ENCODE results near the gene LCA5. TPM values are rescaled to one million over a fixed set of nuclear protein-coding genes. Genes with fewer than 3 reads are reported as not detected.

The LCA5 gene
- total and polyA plus RNA-seq, 7 donors: 0.23 to 10.7 (median 5.0) TPM

GRCh38 chr6:79506251-79506650 lies 31.0 kb downstream of the LCA5 start:
- WGBS, 2 donors: 93 to 97% methylated on average over 1 of the region's 1 CpG
- no peak overlapping the region for H3K4me3 ChIP-seq
- no peaks in the 10 kb centered on the region for H3K36me3 ChIP-seq
- no peaks in the 10 kb centered on the region for H3K27me3 ChIP-seq
- H3K27ac ChIP-seq: no peak overlapping the region
- intact Hi-C loops (cut with DNase I): no loop called here
- DNase-seq: no peak
- H3K9me3 ChIP-seq: peaks cover 0 to 3% (median 0%) of the 10 kb centered on the region in 4 donors
- TF ChIP-seq CTCF (IDR thresholded peaks at IDR 0.05) (no peak), POLR2AphosphoS5 (IDR thresholded peaks at IDR 0.05) (no peak), POLR2A (IDR thresholded peaks at IDR 0.05) (no peak), EP300 (IDR thresholded peaks at IDR 0.05) (no peak)
- H3K4me1 ChIP-seq: no peaks in the 10 kb centered on the region

GRCh38 chr6:79504372-79504771 lies 32.9 kb downstream of the LCA5 start:
- TF ChIP-seq EP300 (IDR thresholded peaks at IDR 0.05) (no peak), CTCF (IDR thresholded peaks at IDR 0.05) (no peak), POLR2A (IDR thresholded peaks at IDR 0.05) (no peak), POLR2AphosphoS5 (IDR thresholded peaks at IDR 0.05) (no peak)
- Histone ChIP-seq H3K27me3 (no peaks in the 10 kb centered on the region), H3K4me1 (no peaks in the 10 kb centered on the region), H3K9me3 (peaks cover 0 to 3% (median 0%) of the 10 kb centered on the region in 4 donors), H3K4me3 (no peak overlapping the region), H3K36me3 (no peaks in the 10 kb centered on the region), H3K27ac (no peak overlapping the region)
- intact Hi-C loops (cut with DNase I): no loop called here
- DNase-seq: no peak
- 89 to 97% methylated on average over 2 of the region's 2 CpGs for WGBS, 2 donors

GRCh38 chr6:79498842-79499241 lies 38.4 kb downstream of the LCA5 start:
- DNase-seq: no peak
- no peaks in the 10 kb centered on the region for H3K27me3 ChIP-seq
- intact Hi-C loops (cut with DNase I): no loop called here
- TF ChIP-seq EP300 (IDR thresholded peaks at IDR 0.05) (no peak), CTCF (IDR thresholded peaks at IDR 0.05) (no peak), POLR2A (IDR thresholded peaks at IDR 0.05) (no peak), POLR2AphosphoS5 (IDR thresholded peaks at IDR 0.05) (no peak)
- H3K9me3 ChIP-seq: no peaks in the 10 kb centered on the region
- no peaks in the 10 kb centered on the region for H3K36me3 ChIP-seq
- no peak overlapping the region for H3K4me3 ChIP-seq
- 65 to 73% methylated on average over 1 of the region's 1 CpG for WGBS, 2 donors
- no peak overlapping the region for H3K27ac ChIP-seq
- no peaks in the 10 kb centered on the region for H3K4me1 ChIP-seq

- Histone ChIP-seq H3K9me3 (no peaks in the 10 kb centered on the region), H3K4me3 (no peak overlapping the region), H3K36me3 (peaks cover 0 to 15% (median 0%) of the 10 kb centered on the region in 4 donors), H3K27me3 (no peaks in the 10 kb centered on the region), H3K4me1 (no peaks in the 10 kb centered on the region), H3K27ac (no peak overlapping the region)
- intact Hi-C loops (cut with DNase I): no loop called here
- DNase-seq: no peak
- 94 to 97% methylated on average over 10 of the region's 10 CpGs for WGBS, 2 donors
- no peak for TF ChIP-seq EP300 (IDR thresholded peaks at IDR 0.05)
- no peak for TF ChIP-seq POLR2A (IDR thresholded peaks at IDR 0.05)
- TF ChIP-seq CTCF (IDR thresholded peaks at IDR 0.05): no peak
- no peak for TF ChIP-seq POLR2AphosphoS5 (IDR thresholded peaks at IDR 0.05)
Measured at GRCh38 chr6:79495246-79495645, 42.0 kb downstream of the LCA5 start.

GRCh38 chr6:79494841-79495240 lies 42.4 kb downstream of the LCA5 start:
- H3K4me1 ChIP-seq: no peaks in the 10 kb centered on the region
- H3K36me3 ChIP-seq: peaks cover 0 to 19% (median 0%) of the 10 kb centered on the region in 4 donors
- no peak for DNase-seq
- 91 to 96% methylated on average over 5 of the region's 5 CpGs for WGBS, 2 donors
- H3K4me3 ChIP-seq: no peak overlapping the region
- no peaks in the 10 kb centered on the region for H3K9me3 ChIP-seq
- H3K27me3 ChIP-seq: no peaks in the 10 kb centered on the region
- TF ChIP-seq POLR2A (IDR thresholded peaks at IDR 0.05) (no peak), CTCF (IDR thresholded peaks at IDR 0.05) (no peak), POLR2AphosphoS5 (IDR thresholded peaks at IDR 0.05) (no peak), EP300 (IDR thresholded peaks at IDR 0.05) (no peak)
- intact Hi-C loops (cut with DNase I): no loop called here
- H3K27ac ChIP-seq: no peak overlapping the region
